NCI-H2107 (cell line): ENCODE measurements around the gene SHISA7.
"Not testable (repeated sequence)": the region's sequence is repeated elsewhere in the genome, so short reads cannot be mapped to it uniquely, and the experiment has no call there.

Source experiments
- DNase-seq: peaks from one replicate; lab custom pipeline; 2025; lab: John Stamatoyannopoulos, UW

The SHISA7 gene

DNA sequence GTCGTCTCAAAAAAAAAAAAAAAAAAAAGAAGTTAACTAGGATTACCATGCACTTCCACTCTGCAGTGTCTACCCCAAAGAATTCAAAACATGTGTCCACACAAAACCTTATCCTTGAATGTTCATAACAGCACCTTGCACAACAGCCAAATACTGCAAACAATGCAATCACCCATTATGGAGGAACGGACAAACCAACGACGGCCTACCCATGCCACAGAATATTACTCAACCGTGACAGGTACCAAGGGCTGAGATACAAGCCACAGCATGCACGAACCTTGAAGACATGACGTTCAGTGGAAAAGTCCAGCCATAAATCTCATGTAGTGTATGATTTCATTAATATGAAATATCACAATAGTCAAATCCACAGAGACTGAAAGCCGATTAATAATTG is 3.0 kb upstream of the SHISA7 start:
- no peak for DNase-seq

DNA sequence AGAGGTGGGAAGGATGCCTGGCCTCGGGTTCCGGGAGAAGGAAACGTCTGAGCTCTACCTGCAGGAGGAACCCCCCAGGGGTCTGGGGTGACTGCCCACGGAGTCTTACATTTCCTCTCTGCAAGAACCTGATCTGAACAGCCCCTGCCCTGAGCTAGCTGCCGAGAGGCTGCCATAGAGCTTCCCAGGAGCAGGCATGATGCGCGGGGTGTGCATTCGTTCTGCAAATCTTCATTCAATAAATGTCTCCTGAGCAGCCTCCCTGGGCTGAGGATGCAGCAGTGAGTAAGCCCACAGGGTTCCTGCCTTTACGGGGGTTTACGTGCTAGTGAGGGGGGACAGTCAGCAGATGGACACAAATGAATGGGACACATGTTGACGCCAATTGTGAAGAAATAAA is 1.5 kb upstream of the SHISA7 start:
- DNase-seq, result no peak

DNA sequence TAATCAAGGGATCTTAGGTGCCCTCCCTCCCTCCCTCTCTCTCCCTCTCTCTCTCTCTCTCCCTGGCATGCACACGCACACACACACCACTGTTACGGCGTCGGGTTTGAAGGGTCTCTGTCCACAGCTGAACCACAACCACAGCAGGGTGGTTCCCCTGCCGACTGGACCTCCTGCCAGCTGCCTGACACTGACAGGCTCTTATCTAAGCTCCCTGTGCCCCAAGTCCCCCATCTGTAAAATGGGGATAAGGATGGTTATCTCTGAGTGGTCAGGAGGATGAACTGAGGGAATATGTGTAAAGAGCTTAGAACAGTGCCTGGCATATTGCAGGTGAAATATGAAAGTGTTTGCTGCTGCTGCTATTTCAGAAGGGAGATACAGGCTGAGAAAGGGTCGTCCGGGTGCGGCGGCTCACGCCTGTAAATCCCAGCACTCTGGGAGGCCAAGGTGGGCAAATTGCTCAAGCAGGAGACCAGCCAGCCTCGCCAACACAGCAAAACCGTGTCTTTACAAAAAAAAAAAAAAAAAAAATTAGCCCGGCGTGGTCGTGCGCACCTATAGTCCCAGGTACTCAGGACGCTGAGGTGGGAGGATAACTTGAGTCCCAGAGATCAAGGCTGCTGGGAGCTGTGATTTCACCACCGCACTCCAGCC is 852 bp upstream of the SHISA7 start:
- DNase-seq, result no peak

DNA sequence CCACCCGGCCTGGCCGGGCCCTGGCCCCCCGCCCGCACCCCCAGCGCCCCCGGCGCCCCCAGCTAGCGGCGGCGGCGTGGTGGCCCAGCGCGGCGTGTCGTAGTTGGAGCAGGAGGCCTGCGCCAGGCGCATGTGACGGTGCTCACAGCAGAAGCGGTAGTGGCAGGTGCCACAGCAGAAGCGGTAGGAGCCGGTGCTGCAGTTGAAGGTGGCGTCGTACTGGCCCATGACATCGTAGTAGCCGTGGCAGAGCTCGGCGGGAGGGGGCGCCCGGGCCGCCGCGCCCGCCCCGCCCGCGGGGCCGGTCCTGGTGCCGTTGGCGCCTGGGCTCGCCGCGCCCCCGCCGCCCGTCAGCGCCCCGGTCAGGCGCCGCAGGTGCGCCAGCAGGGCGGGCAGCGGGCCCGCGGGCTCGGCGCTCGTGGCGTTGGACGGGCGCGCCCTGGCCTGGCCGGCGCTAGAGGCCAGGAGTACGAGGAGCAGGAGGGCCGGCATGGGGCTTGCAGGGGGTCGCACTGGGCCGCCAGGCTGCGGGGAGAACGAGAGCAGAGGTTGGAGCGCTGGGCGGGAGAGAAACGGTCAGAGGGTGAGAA is 633 bp downstream of the SHISA7 start:
- no peak for DNase-seq

DNA sequence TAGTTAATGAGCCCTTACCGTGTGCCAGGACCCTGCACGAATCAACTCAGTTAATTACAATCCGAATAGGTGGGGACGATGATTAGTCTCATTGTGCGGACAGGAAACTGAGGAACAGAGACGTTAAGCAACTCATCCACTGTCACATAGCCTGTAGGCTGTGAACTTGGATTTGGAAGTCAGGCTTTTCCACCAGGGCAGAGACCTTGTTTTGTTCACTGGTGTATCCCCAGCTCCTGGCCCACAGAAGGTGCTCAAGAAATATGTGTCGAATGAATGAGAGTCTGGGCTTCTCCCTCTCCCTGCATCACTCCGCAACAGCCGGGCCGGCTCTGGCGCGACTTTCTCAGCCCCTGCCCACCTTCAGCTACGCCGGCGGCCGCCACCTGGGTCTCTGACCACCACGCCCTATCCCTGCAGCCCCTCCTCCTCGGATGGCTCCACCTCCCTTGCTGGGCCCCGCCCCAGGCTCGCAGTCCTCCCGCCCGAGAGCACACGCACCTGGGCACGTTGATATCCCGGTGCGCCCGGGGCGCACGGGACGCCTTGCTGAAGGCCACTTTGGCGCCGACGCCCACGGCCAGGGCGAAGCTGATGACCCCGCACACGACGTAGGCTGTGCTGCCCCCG is 1.3 kb downstream of the SHISA7 start:
- DNase-seq, result no peak

DNA sequence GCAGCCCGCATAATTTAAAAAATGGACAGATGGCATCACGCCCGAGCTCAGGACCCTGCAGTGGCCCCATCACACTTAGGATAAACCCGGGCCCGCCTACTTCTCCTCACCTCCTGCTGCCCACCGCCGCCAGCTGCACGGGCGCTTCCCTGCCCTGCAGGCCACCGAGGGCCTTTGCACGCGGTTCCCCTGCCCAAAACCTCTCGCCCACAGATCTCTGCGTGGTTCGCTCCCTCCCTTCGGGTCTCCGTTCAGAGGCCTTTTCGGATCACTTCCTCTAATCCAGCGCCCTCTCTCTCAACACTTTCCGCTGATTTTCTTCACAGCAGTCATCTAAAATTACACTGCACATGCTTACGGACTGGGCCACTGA is 1.8 kb downstream of the SHISA7 start:
- no peak for DNase-seq

DNA sequence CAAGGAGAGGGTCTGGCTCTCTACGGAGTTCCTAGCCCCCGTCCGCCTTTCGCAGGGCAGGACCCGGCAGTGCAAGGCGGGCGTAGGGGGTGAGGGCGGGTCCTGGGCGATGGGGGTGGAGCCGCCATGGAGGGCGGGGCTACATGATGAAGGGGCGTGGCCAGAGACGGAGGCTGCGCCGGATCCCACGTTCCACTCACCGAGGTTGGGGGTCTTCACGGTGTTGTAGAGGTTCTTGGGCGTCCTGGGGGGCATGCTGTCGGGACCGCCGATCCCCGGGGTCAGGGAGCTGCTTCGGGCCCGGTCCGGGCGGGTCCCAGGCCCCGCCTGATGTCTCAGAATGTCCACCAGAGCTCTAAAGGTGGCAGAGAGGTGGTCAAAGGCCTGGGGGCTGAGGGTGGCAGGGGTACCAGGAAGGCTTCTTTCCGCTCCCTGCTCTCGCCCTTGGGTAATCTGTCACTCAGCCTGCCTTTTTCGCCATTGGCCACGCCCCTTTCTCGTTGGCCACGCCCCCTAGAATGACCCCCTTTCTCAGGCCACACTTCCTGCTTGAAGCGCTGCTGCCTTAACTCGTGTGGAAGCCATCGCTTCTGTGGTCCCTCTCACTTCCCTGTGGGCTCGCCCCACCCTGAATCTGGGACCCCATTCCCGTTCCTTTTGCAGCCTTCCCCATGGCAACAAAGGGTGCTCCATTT is 2.5 kb downstream of the SHISA7 start:
- DNase-seq, result no peak

DNA sequence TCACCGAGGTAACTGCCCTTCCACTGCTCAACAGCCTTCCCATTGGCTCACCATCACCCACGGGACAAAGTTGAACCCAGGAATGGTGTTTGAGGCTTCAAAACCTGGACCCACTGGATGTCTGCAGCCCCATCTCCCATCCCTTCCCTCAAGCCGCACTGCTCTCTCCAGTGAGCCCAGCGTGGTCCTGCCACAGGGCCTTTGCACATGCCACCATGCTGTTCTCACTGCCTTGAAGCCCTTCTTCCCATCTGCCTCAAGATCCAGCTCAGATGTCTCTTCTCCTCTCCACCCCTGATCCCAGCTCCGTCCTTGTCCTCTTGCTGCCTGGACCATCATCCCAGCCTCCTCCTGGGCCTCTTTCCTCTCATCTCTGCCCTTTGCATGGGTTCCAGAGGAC is 4.0 kb downstream of the SHISA7 start:
- no peak for DNase-seq

DNA sequence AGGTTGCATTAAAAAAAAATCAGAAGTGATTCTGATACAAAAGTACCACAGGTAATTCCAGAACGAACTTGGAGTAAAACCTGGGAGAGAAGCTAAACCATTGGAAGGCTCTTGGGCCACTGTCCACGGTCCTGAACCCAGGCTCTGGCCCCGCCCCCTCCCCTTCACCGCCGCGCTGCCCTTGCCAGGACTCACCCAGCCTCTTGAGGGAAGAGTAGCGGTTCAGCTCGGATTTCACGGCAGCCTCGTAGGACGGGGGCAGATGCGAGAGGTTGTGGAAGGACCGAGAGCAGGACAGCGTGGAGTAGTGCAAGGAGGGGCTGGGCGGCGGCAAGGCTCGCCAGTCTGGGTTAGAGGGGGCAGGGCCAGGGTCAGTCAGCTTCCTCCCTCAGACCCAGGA is 5.7 kb downstream of the SHISA7 start:
- peak; percentile 41 for DNase-seq

DNA sequence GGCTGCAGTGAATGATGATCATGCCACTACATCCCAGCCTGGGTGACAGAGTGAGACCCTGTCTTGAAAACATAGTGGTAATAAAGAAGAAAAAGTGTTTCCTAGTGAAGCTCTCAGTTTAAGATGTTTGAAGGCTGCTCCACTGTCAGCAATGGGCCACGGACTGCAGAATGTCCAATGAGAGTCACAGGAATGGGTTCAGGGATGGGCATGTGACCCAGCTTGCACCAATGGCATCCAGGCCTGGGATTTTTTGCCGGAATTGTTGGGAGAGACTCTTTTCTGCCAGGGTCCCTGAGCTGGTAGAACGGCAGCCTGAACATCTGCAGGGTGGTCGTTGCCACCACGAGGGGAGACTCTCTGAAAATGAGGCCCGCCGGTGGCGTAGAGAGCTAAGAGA is 6.3 kb downstream of the SHISA7 start:
- no peak for DNase-seq

DNA sequence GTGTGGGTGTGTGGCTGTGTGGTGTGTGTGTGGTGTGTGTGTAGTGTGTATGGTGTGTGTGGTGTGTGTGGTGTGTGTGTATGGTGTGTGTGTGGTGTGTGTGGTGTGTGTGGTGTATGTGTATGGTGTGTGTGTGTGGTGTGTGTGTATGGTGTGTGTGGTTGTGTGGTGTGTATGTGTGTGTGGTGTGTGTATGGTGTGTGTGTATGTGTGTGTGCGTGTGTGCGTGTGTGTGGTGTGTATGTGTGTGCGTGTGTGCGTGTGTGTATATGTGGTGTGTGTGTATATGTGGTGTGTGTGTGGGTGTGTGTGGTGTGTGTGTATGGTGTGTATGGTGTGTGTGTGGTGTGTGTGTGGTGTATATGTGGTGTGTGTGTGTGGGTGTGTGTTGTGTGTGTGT is 8.1 kb downstream of the SHISA7 start:
- DNase-seq, result no peak

DNA sequence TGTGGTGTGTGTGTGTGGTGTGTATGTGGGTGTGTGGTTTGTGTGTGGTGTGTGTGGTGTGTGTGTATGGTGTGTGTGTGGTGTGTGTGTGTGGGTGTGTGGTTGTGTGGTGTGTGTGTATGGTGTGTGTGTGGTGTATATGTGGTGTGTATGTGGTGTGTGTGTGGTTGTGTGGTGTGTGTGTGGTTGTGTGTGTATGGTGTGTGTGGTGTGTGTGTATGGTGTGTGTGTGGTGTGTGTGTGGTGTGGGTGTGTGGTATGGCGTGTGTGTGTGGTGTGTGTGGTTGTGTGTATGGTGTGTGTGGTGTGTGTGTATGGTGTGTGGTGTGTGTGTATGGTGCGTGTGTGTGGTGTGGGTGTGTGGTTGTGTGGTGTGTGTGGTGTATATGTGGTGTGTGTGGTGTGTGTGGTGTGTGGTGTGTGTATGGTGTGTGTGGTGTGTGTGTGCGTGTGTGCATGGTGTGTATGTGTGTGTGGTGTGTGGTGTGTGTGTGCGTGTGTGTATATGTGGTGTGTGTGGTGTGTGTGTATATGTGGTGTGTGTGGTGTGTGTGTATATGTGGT is 8.7 kb downstream of the SHISA7 start:
- no peak for DNase-seq

DNA sequence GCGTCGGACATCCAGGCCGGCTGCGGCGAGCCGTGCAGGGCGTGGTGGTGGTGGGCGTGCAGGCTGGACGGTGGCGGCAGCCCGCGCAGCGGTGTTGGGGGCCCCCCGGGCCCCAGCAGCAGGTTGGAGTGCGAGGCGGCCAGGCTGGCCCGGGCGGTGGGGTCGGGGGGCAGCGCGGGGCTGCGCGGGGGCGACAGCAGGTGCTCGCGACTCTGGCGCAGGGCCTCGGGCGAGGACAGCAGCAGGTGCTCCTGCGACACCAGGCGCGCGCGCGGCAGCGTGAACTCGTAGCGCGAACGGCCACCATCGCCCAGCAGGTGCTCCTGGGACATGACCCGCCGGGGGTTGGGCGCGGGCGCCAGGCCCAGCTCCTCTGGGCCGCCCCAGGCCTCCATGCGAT is 9.8 kb downstream of the SHISA7 start:
- no peak for DNase-seq

DNA sequence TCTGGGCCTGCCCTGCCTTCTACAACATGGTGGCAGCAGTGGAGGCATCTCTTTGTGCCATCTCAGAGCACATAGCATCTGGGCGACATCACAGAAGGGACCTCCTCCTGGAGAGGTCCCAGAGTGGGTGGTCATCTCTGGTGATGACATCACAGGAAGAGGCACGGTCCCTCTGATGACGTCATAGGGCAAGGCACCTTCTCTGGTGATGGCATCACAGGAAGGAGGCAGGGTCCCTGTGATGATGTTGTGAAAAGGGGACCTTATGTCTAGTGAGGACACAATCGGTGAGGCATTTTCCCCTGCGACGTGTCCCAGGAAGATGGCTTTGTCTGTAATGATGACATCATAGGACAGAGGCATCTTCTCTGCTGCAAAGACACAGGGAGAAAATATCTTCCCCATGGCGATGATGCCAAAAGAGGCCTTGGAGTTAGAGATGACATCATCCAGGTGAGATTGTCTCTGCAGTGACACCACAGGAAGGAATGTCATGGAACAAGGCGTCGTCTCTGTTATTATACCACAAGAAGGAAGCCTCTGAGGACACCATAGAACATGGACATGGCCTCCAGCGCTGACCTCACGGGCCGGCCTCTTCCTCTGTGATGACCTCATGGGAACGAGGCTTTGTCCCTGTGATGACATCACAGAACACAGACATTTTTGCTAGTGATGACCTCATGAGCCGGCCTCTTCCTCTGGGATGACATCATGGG is 10.7 kb downstream of the SHISA7 start:
- no peak for DNase-seq

DNA sequence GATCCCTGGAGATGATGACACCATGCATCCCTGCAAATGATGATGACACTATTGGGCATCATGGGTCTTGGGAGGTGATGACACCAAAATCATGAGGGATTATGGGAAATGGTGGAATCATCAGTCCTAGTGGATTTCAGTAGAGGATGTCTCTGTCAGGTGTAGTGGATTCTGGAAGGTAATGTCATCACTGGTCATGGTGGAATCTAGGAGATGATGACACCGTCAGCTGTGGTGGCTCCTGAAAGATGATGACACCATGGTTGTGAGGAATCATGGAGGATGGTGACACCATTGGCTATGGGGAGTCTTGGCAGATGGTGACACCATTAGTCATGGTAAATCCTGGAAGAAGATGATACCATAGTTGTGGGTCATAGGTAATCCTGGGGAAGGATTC is 11.9 kb downstream of the SHISA7 start:
- DNase-seq, result no peak

DNA sequence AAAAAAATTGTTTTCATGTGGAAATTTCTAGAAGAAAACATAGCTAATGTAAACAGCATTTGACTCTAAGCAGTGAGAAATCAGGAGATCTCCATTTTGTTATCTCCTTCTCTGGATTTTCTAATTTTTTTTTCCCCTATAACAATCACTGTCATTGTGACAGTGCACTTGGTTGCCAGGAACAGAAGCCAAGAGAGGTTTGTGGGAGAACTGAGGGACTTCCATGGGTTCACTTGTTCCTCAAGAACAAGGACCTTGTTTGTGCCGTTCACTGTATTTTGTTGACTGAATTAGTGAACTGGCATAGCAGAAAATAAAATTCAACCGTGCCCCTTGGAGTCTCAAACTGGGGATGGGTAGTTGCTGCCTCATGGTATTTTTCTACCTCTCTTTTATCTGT is 17.1 kb downstream of the SHISA7 start:
- no peak for DNase-seq

DNA sequence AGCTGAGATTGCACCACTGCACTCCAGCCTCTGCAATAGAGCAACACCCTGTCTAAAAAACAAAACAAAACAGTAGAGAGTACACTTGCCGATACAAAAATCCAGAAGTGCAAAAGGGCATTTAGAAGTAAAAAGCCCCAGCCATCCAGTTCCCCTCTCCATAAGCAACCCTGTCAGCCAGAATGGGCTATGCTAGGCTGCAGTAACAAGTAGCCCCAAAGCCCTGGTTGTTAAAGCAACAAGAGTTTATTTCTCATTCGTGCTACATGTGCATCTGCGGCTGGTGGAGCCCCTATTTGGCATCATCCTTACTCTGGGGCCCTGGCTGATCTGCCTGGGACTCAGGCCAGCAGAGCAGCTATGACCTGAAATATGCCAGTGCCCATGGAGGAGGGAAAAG is 18.6 kb downstream of the SHISA7 start:
- no peak for DNase-seq

DNA sequence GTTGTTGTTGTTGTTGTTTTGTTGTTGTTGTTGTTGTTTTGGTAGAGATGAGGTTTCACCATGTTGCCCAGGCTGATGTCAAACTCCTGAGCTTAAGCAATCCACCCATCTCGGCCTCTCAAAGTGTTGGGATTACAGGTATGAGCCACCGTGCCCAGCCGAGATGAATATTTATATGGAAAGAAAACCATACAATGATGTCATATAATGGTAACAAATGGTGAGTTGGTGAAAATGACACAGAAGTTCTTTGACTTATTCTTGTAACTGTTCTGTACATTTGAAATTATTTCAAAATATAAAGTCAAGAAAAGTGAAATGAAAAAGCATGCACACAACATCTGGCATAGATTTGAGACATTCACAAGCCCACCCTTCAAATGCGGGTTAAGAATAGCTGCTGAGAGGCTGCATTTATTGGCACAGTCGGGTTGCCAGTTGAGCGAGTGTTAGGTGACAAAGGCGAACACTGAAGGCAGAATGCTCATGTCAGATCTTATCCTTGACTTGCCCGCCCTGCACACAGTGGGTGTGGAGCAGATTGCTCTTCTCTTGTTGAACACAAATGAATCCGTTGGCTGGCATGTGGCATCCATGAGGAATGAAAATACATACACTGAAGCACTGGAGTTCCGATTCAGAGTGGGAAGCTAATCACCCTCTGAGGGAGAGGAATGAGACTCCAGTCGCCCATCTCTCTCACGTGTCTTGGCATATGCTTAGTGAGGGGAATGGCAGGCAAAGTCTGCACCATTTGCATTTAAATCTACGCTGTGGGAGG is 19.7 kb downstream of the SHISA7 start:
- DNase-seq, result no peak

DNA sequence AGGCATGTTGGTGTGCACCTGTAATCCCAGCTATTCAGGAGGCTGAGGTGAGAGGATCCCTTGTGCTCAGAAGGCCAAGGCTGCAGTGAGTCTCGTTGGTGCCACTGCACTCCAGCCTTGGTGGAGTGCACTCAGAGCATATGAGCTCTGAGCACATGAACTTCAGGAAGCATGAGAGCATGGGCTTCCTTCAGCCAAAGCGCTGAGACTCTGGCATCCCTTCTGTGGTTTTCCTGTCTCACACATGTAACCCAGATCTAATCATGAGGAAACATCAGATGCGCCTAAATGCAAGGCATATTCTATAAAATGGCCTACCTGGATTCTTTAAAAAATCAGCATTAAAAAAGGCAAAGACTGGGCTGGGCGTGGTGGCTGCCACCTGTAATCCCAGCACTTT is 21.8 kb downstream of the SHISA7 start:
- DNase-seq, result not testable (repeated sequence)

DNA sequence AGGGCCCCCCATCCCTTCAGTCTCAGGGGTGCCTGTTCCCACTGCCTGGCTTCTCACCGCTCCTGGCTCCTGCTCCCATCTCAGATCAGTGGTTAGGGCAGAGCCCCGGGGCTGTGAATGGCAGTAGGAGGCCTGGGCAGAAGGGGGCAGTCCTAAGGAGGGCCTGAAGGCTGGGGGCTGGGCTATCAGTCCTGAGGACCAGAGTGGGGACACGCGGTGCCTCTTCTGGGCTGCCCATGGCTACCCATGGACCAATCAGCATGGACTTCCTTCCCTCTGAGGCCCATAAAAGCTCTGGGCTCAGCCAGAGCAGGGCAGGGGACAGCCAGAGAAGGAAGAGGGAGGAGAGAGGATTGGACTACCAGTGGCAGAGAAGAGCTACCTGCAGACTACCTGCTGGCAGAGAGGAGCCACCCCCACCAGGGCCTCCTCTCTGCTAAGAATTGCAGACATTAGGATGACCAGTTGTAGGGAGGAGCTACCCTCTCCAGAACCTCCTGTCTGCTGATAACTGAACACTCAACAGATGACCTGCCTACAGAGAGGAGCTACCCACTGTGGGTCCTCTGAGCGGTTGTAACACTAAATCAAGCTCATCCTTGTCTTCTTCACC is 23.4 kb downstream of the SHISA7 start:
- no peak for DNase-seq

DNA sequence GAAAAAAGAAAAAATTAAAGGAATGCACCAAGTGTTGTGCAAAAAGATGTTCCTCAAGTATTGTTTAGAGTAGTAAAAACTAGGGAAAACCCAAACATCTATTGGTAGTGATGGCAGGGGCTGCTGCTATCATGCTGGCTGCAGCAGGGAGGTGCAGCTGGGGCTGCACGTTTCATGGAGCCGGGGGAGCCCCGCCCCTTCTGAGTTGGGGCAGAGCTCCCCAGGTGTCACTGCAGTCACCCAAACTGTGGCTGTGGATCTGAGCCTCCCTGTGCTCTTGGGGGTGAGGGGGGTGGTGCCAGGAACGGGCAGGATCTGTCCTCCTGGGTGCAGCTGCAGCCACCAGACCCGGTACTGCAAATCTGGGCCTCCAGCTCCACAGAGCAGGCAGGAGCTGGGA is 24.0 kb downstream of the SHISA7 start:
- DNase-seq, result no peak
